ENCODE measurements around the gene TARBP1.
"Not testable (repeated sequence)": the region's sequence is repeated elsewhere in the genome, so short reads cannot be mapped to it uniquely, and the experiment has no call there.

Gene TARBP1

GRCh38 chr1:234399515-234399914 lies 79.5 kb downstream of the TARBP1 start:
- H3K27ac ChIP-seq; DNase-seq (ENCODE audit: low read depth, low spot score): not testable (repeated sequence)

DNA sequence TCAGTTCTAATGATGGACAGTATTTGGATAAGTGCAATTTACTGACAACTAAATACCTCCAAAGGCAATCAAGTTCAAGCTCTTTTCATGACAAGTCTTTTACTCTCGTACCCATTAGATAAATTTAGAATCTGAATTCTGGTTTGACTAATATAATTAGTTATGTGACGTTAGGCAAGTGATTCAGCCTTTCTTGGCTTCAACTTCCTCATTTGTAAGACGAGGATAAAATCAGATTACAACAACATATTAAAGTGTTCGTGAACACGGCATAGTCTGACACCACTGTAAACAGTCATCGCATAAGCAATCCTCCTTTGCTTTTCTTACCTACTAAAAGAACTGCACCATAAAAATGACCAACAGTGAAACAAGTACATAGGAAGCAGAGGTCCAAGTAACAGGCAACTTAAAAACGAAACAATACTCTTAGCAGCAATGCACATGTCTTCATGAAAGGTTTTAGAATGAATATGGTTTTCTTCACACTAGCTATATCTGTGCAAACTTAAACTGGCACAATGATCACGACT lies 80.1 kb downstream of the TARBP1 start:
- DNase-seq (ENCODE audit: low read depth, low spot score) = peak; percentile 12
- H3K27ac ChIP-seq = no peak overlapping the region

- H3K27ac ChIP-seq = no peak overlapping the region
- DNase-seq (ENCODE audit: low read depth, low spot score) = no peak
Measured at GRCh38 chr1:234397732-234398131, 81.2 kb downstream of the TARBP1 start.

- no peak for DNase-seq (ENCODE audit: low read depth, low spot score)
- no peak overlapping the region for H3K27ac ChIP-seq
Measured at GRCh38 chr1:234396871-234397270, 82.1 kb downstream of the TARBP1 start.

DNA sequence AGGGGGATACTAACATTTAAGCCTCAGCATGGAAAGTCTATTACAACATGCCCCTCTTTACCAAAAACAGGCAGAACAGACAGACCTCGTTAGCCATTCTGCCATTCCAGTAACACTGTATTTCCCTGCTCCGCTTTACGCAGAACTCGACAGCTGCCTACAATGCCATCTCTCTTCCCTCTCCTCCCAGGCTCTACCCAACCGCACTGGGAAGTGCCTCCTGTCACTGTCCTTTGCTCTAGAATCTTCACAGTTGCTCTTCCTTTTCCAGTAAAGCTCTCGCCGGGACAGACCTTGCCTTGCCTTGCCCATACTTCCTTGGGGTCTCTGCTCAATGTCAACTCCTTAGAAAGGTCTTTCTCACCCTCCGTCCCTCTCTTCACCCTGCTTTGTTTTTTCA lies 82.9 kb downstream of the TARBP1 start:
- H3K27ac ChIP-seq = no peak overlapping the region
- DNase-seq (ENCODE audit: low read depth, low spot score) = no peak

DNA sequence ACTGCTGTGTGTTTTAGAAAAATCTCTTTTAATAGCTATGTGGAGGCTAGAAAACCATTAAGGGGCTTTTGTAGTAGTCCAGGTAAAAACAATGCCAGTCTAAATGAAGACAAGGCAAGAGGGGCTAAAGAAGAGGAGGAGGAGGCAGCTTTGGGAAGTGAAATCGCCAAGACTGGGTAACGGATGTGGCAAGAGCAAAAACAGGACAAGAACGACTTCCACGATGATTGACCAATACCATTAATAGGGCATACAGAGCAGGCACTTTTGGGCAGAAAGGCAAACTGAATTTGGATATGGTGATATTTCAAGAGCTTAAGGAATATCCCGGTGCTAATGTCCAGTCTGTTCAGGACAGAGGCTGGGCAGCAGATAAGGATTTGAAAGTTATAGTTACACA lies 83.7 kb downstream of the TARBP1 start:
- no peak overlapping the region for H3K27ac ChIP-seq
- no peak for DNase-seq (ENCODE audit: low read depth, low spot score)

- DNase-seq (ENCODE audit: low read depth, low spot score) = no peak
- no peak overlapping the region for H3K27ac ChIP-seq
Measured at GRCh38 chr1:234393190-234393589, 85.8 kb downstream of the TARBP1 start.

- H3K27ac ChIP-seq = no peak overlapping the region
- no peak for DNase-seq (ENCODE audit: low read depth, low spot score)
Measured at GRCh38 chr1:234388094-234388493, 90.9 kb downstream of the TARBP1 start.

DNA sequence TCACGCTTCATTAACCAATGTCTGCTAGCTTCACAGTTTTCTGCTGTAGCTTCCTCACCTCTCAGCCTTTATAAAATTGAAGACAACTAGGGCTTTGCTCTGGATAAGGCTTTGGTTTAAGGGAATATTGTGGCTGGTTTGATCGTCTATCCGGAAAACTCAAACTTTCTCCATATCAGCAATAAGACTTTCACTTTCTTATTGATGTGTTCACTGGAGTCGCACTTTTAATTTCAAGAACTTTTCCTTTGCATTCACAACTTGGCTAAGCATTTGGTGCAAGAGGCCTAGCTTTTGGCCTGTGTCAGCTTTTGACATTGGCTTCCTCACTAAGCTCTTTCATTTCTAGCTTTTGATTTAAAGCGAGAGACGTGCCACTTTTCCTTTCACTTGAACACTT lies 92.9 kb downstream of the TARBP1 start:
- DNase-seq (ENCODE audit: low read depth, low spot score) = no peak
- no peak overlapping the region for H3K27ac ChIP-seq

DNA sequence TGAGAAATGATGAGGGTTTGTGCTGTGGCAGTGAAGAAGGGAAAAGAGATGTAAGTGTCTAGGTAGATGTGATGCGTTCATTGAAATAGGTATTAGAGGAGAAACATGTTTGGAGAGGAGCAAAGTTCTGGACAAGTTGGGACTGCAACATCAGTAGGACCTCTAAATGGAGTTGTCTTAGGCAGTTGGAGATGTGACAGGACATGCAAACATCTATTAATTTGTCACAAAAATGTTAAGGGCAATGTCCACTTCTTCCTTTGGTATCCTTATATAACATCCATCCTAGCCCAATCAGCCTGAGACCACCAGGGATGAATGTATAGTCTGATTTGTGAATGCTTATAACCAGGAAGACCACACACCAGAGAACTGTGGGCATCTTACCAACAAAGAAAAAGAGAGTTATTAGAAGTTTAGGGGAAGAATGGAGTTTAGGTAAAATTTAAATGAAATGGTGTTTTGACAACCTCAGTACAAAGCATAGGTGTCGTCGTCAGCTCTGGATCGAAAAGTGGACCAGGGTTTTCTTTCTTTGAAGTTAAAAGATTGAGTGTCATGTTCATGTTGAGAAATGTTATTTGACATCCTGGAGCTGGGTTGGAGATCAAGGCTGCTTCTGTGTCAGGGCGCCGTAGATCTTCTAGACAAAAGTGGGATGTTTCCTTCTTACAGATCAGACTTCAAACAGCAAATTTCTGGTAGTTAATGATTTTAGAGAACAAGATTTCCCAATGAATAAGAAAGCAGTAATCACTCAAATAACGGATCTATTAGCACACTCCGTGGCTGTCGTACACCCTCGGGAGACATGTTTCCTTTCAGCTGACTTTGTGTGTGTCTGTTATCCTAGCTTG lies 97.1 kb downstream of the TARBP1 start:
- H3K27ac ChIP-seq = no peak overlapping the region
- no peak for DNase-seq (ENCODE audit: low read depth, low spot score)

DNA sequence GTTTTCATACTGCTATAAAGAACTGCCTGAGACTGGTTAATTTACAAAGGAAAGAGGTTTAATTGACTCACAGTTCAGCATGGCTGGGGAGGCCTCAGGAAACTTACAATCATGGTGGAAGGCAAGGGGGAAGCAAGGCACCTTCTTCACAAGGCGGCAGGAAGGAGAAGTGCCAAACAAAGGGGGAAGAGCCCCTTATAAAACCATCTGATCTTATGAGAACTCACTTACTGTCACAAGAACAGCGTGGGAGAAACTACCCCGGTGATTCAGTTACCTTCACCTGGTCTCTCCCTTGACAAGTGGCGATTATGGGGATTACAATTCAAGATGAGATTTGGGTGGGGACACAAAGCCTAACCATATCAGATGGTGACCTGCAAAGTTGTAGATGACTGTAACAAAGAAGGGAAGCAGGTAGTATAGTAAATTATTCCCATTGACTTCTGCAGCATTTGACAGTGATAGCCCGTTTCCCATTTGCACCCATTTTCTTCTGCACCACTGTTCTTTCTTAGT lies 99.3 kb downstream of the TARBP1 start:
- DNase-seq (ENCODE audit: low read depth, low spot score); H3K27ac ChIP-seq: not testable (repeated sequence)

DNA sequence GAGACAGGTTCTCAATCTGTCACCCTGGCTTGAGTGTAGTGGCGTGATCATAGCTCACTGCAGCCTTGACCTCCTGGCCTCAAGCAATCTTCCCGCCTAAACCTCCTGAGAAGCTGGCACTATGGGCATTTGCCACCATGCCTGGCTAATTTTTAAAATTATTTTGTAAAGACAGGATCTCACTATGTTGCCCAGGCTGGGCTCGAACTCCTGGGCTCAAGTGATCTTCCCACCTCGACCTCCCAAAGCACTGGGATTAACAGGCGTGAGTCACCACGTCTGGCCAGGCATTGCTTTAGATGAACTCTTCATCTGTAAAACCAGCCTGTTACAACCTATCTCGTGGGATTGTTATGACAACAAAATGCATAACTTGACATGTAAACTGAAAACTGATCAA lies 103.3 kb downstream of the TARBP1 start:
- no peak for DNase-seq (ENCODE audit: low read depth, low spot score)
- H3K27ac ChIP-seq = no peak overlapping the region

DNA sequence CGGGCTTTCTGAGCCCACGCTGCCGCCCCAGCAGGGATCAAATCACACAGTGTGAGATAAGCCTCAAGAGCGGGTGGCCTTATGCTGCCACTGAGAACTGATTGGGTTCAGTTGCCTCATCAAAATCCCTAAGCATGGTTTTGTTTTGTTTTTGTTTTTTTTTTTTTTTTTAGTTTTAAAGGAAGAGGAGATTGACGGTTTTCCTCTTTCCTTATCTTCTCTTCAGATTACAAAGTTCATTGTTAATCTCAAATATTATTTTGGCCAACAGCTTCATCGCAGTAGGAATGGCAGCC lies 105.1 kb downstream of the TARBP1 start:
- peak overlapping the region; percentile 90 for H3K27ac ChIP-seq
- DNase-seq (ENCODE audit: low read depth, low spot score) = no peak

- DNase-seq (ENCODE audit: low read depth, low spot score) = peak; percentile 85
- peak within 1 kb of the TSS; percentile 90 for H3K27ac ChIP-seq
Measured at GRCh38 chr1:234373064-234373958, 105.7 kb downstream of the TARBP1 start, which contains the start of gene COA6. COA6 (plus strand) TSS chr1:234373456; CDS start chr1:234373467, 11 bp downstream.

DNA sequence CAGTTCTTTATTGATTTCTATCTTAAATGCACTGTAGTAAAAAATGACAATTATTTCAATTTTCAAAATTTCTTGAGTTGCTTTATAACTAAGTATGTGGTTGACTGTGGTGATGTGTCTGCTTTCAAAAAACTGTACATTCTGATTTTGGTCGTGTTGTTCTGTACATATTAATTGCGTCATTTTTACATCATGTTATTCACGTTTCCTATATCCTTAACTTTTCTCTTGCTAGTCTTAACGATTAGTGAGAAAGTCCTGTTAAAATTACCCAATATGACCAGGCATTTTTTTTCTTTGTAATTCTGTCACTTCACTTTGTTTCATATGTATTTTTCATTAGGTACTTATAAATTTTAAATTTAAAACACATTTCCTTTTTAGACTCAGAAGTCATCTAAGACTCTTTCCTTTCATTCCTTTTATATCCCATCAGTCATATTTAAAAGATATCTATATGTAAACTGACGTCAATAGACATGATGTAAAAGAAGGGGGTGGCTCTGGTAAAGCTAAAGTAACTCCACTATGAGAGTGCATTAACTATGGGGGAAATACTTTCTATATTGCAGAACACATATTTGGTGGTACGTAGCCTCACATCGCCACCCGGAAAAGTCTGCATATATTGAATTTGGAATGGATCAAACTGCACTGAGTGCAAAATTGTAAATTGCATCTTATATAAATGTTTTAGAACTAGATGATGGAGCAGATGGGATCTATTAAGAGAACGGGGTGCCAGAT lies 106.8 kb downstream of the TARBP1 start:
- peak overlapping the region; percentile 90 for H3K27ac ChIP-seq
- no peak for DNase-seq (ENCODE audit: low read depth, low spot score)

DNA sequence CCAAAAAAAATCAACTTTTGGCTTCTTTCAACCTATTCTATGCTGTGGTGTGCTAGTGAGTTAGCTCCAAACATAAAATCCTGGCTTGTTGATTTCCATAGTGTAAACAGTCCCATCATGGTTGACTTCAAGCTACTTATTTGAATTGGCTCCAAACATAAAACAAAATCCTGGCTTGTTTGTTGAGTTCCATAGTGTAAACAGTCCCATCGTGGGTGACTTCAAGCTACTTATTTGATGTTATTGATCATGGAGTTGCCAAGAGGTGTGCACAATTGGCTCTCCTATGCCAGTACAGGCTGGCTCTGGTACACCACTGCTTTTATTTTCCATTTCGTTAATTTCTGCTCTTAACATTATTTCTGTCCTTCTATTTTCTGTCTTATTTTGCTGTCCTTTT lies 107.6 kb downstream of the TARBP1 start:
- DNase-seq (ENCODE audit: low read depth, low spot score) = no peak
- H3K27ac ChIP-seq = peak overlapping the region; percentile 90

DNA sequence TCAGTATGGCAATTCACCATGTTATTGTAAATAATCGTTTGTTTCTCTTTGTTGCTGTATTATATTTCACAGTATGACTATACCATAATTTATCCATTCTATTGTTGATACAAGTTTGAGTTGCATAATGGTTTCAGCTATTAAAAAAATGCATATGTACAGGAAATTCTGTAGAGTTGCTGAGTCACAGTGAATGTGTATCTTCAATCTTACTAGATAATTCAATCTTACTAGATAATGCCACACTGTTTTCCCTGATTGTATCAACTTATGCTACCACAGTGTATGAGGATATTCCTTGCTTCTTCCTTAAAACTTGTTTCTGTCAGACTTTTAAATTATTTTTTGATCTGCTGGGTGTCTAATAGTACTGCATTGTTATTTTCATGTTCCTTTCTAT lies 109.2 kb downstream of the TARBP1 start:
- H3K27ac ChIP-seq = peak overlapping the region; percentile 90
- peak; percentile 41 for DNase-seq (ENCODE audit: low read depth, low spot score)

DNA sequence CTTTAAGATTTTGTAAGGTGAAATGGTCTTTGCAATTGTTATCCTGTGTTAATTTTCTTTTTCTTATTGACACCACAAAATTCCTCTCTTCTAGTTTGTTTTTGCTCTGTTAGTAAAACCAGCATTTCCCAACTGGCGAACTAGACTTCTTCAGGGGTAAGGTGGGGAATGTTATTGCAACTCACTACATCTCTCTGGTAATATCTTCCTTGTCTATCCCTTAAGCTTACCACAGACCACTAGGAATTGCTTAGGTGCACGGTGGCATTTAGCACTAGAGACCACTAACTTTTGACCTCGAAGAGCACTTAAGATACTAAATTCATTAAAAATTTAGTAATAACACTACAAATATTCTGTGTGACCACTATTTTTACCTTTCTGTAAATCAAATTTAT lies 109.9 kb downstream of the TARBP1 start:
- no peak for DNase-seq (ENCODE audit: low read depth, low spot score)
- H3K27ac ChIP-seq = peak overlapping the region; percentile 90

- no peak for DNase-seq (ENCODE audit: low read depth, low spot score)
- H3K27ac ChIP-seq = peak overlapping the region; percentile 90
Measured at GRCh38 chr1:234368320-234369032, 110.5 kb downstream of the TARBP1 start.

- H3K27ac ChIP-seq = no peak overlapping the region
- no peak for DNase-seq (ENCODE audit: low read depth, low spot score)
Measured at GRCh38 chr1:234362558-234362957, 116.4 kb downstream of the TARBP1 start.
